DOHH2 (cell line): Measurements from ENCODE around the gene UFD1.

Experiments
- H3F3A ChIP-seq: fragments of 200-600 bp; sonication (generic), shearing (Covaris generic); 2 replicates; pipeline ENCODE4 v1.6.0; 2016; ENCODE audit warnings: antibody characterized with exemption, mild to moderate bottlenecking; ENCODE audit not compliant: control insufficient read depth, insufficient read depth
- H3K27ac ChIP-seq: fragments of 200-600 bp; sonication (generic); 2 replicates; pipeline ENCODE4 v1.5.1; 2014; ENCODE audit warnings: low read depth, mild to moderate bottlenecking, low read length, moderate library complexity
- H3K27me3 ChIP-seq: fragments of 200-600 bp; sonication (generic); 2 replicates; pipeline ENCODE4 v1.6.1; 2014; ENCODE audit warnings: mild to moderate bottlenecking, low read length, mixed read lengths; ENCODE audit not compliant: control insufficient read depth
- H3K36me3 ChIP-seq: fragments of 200-600 bp; sonication (generic); 2 replicates; pipeline ENCODE4 v1.6.1; 2014; ENCODE audit warnings: mild to moderate bottlenecking, low read length, moderate library complexity, mixed read lengths; ENCODE audit not compliant: control insufficient read depth
- H3K4me1 ChIP-seq: fragments of 200-600 bp; sonication (generic); 2 replicates; pipeline ENCODE4 v1.6.1; 2014; ENCODE audit warnings: mild to moderate bottlenecking, low read length, mixed read lengths; ENCODE audit not compliant: control insufficient read depth
- H3K4me2 ChIP-seq: fragments of 200-600 bp; sonication (generic); 2 replicates; pipeline ENCODE4 v1.6.0; 2014; ENCODE audit warnings: mild to moderate bottlenecking, low read length, moderate library complexity
- H3K4me3 ChIP-seq: fragments of 200-600 bp; sonication (generic); 2 replicates; pipeline ENCODE4 v1.5.1; 2014; ENCODE audit warnings: mild to moderate bottlenecking, low read length, mixed read lengths
- H3K79me2 ChIP-seq: fragments of 200-600 bp; sonication (generic); 2 replicates; pipeline ENCODE4 v1.6.1; 2014; ENCODE audit warnings: mild to moderate bottlenecking, low read length, mixed read lengths; ENCODE audit not compliant: control insufficient read depth
- H3K9me2 ChIP-seq: fragments of 200-600 bp; sonication (generic); replicated peaks from 2 replicates; pipeline ENCODE4 v1.6.1; 2014; ENCODE audit warnings: mild to moderate bottlenecking, low read length, mixed read lengths; ENCODE audit not compliant: control insufficient read depth
- H3K9me3 ChIP-seq: fragments of 200-600 bp; sonication (generic); 2 replicates; pipeline ENCODE4 v1.6.1; 2014; ENCODE audit warnings: antibody characterized with exemption, low read length, mixed read lengths; ENCODE audit not compliant: control insufficient read depth, insufficient read depth
- H4K20me1 ChIP-seq: fragments of 200-600 bp; sonication (generic); 2 replicates; pipeline ENCODE4 v1.6.0; 2014; ENCODE audit warnings: low read depth, mild to moderate bottlenecking, antibody characterized with exemption, low read length, moderate library complexity; ENCODE audit not compliant: control insufficient read depth, insufficient read depth
- CTCF ChIP-seq: fragments of 200-600 bp; sonication (generic); IDR thresholded peaks from one replicate; pipeline ENCODE4 v1.5.1; 2014; ENCODE audit warnings: antibody characterized with exemption, mild to moderate bottlenecking, low read depth, low read length; ENCODE audit not compliant: poor library complexity, severe bottlenecking
- EZH2phosphoT487 ChIP-seq: fragments of 200-600 bp; sonication (generic); IDR thresholded peaks from 2 replicates; pipeline ENCODE4 v1.6.1; 2017; ENCODE audit warnings: borderline replicate concordance, mild to moderate bottlenecking, antibody characterized with exemption, low read length, moderate library complexity, mixed read lengths

The UFD1 gene

DNA sequence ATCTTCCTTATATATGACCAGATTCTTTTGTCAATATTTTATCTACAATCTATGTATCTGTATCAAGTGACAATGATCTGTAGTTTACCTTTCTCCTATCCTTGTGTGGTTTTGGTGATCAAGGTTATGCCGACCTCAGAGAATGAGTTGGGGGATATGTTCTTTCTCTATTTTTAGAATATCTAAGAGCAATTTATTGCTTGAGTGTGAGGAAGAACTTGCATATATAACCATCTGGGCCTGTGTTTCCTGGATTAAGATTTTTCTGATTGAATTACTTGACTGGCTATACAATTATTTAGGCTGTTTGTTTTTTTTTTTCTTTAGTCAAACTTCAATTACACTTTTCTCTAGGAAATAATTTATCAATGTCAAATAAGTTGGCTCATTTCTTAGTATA, 17.5 kb downstream of the UFD1 start:
- no peaks in the 10 kb centered on the region for H3K9me3 ChIP-seq
- H3K4me3 ChIP-seq, result no peak overlapping the region
- H3K4me2 ChIP-seq, result no peak overlapping the region
- no peaks in the 10 kb centered on the region for H3K79me2 ChIP-seq
- no peak overlapping the region for H3K27ac ChIP-seq
- no peaks in the 10 kb centered on the region for H3K4me1 ChIP-seq
- peaks cover 70% of the 10 kb centered on the region for H3K36me3 ChIP-seq
- no peaks in the 10 kb centered on the region for H3K9me2 ChIP-seq
- no peaks in the 10 kb centered on the region for H4K20me1 ChIP-seq
- H3F3A ChIP-seq, result no peaks in the 10 kb centered on the region
- TF ChIP-seq EZH2phosphoT487 (no peak), CTCF (no peak)
- no peaks in the 10 kb centered on the region for H3K27me3 ChIP-seq

DNA sequence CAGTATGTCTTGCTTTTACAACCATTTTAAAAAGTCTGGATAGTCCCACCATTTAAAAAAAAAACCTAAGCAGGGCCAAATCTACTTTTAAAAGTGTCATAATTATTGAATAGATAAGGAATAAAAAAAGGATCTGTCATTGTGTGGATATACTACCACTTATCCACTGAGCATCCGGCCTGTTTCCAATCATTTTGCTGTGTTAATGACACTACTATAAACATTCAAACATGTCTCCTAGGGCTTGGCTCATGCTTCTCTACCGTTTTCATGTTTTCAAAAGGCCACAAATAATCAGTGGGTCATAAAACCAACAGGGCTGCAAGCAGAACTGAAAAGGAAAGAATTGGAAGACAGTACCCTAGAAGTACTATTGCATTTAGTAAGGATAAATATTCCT, 19.0 kb downstream of the UFD1 start:
- TF ChIP-seq EZH2phosphoT487 (no peak), CTCF (no peak)
- Histone ChIP-seq H3K36me3 (peaks cover 72% of the 10 kb centered on the region), H3K27ac (no peak overlapping the region)

DNA sequence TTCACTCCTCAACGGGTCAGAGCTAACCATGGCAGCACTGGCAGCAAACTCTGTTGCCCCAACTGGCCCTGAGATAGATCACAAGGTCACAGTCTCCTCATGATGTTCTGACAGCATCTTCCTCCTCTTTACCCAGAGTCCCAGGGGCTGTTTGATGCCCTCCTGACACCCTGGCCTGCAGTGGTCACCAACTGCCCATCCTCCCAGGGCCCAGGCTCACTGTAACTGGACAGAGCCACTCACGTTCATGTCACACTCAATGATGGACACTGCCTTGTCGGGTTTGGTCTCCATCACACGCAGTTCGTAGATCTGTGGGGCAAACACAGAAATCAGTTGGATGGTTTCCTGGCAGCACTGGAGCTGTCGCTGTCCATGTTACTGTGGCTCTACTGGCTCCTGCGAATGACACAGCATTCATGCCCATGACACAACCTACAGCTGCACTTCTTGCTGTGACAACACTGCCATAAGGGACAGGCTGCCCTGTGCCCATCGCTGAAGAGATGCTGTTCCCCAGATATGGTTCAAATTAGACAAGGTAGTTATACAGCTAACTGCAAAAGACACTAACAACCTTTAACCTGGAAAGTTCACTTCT, 21.1 kb downstream of the UFD1 start:
- H3K9me3 ChIP-seq, result no peaks in the 10 kb centered on the region
- no peak overlapping the region for H3K4me3 ChIP-seq
- TF ChIP-seq CTCF, result no peak
- no peak for TF ChIP-seq EZH2phosphoT487
- no peak overlapping the region for H3K27ac ChIP-seq
- H3K4me1 ChIP-seq, result no peaks in the 10 kb centered on the region
- no peaks in the 10 kb centered on the region for H4K20me1 ChIP-seq
- no peak overlapping the region for H3K4me2 ChIP-seq
- no peaks in the 10 kb centered on the region for H3K9me2 ChIP-seq
- no peaks in the 10 kb centered on the region for H3K79me2 ChIP-seq
- H3F3A ChIP-seq, result no peaks in the 10 kb centered on the region
- no peaks in the 10 kb centered on the region for H3K27me3 ChIP-seq
- H3K36me3 ChIP-seq, result peaks cover 76% of the 10 kb centered on the region

More for the DNA sequence above, 19.0 kb downstream of the UFD1 start:
- Histone ChIP-seq H3K9me2 (no peaks in the 10 kb centered on the region), H4K20me1 (no peaks in the 10 kb centered on the region), H3K4me2 (no peak overlapping the region), H3K9me3 (no peaks in the 10 kb centered on the region), H3F3A (no peaks in the 10 kb centered on the region), H3K27me3 (no peaks in the 10 kb centered on the region), H3K4me3 (no peak overlapping the region), H3K79me2 (no peaks in the 10 kb centered on the region), H3K4me1 (no peaks in the 10 kb centered on the region)
